ENCODE measurements around the gene NKAPD1.
"Not testable (repeated sequence)": the region's sequence is repeated elsewhere in the genome, so short reads cannot be mapped to it uniquely, and the experiment has no call there.

The NKAPD1 gene

GRCh38 chr11:112073941-112074811 lies at the start of gene NKAPD1, which contains the start of gene PIH1D2:
NKAPD1 (plus strand) TSS chr11:112074299; CDS start chr11:112075575, 1,276 bp downstream.
PIH1D2 (minus strand) TSS chr11:112074017; CDS start chr11:112073174, 843 bp downstream.
- DNase-seq (ENCODE audit: low spot score), result peak; percentile 83

- DNase-seq (ENCODE audit: low spot score), result peak; percentile 89
Measured at GRCh38 chr11:112024773-112025678, 49.1 kb upstream of the NKAPD1 start, which contains the start of gene DLAT. DLAT (plus strand) TSS chr11:112025408; CDS start chr11:112025473, 65 bp downstream.

GRCh38 chr11:112025707-112026106 lies 48.4 kb upstream of the NKAPD1 start:
- peak; percentile 16 for DNase-seq (ENCODE audit: low spot score)

GRCh38 chr11:112026784-112027410 lies 47.2 kb upstream of the NKAPD1 start:
- DNase-seq (ENCODE audit: low spot score), result not testable (repeated sequence)

- DNase-seq (ENCODE audit: low spot score), result no peak
Measured at GRCh38 chr11:112029460-112029859, 44.6 kb upstream of the NKAPD1 start.

GRCh38 chr11:112033902-112034301 lies 40.2 kb upstream of the NKAPD1 start:
- no peak for DNase-seq (ENCODE audit: low spot score)

- DNase-seq (ENCODE audit: low spot score), result no peak
Measured at GRCh38 chr11:112037527-112037926, 36.6 kb upstream of the NKAPD1 start.

GRCh38 chr11:112042161-112042960 lies 31.7 kb upstream of the NKAPD1 start:
- peak; percentile 17 for DNase-seq (ENCODE audit: low spot score)

GRCh38 chr11:112042961-112043304 lies 31.2 kb upstream of the NKAPD1 start:
- DNase-seq (ENCODE audit: low spot score), result no peak

GRCh38 chr11:112044961-112045360 lies 29.1 kb upstream of the NKAPD1 start:
- no peak for DNase-seq (ENCODE audit: low spot score)

- DNase-seq (ENCODE audit: low spot score), result not testable (repeated sequence)
Measured at GRCh38 chr11:112046647-112047046, 27.5 kb upstream of the NKAPD1 start.

- not testable (repeated sequence) for DNase-seq (ENCODE audit: low spot score)
Measured at GRCh38 chr11:112048256-112048655, 25.8 kb upstream of the NKAPD1 start.

GRCh38 chr11:112049777-112050176 lies 24.3 kb upstream of the NKAPD1 start:
- no peak for DNase-seq (ENCODE audit: low spot score)

GRCh38 chr11:112050721-112051120 lies 23.4 kb upstream of the NKAPD1 start:
- no peak for DNase-seq (ENCODE audit: low spot score)

- DNase-seq (ENCODE audit: low spot score), result no peak
Measured at GRCh38 chr11:112051768-112052167, 22.3 kb upstream of the NKAPD1 start.

- no peak for DNase-seq (ENCODE audit: low spot score)
Measured at GRCh38 chr11:112057170-112057569, 16.9 kb upstream of the NKAPD1 start.

GRCh38 chr11:112058103-112058502 lies 16.0 kb upstream of the NKAPD1 start:
- no peak for DNase-seq (ENCODE audit: low spot score)

GRCh38 chr11:112062923-112063322 lies 11.2 kb upstream of the NKAPD1 start:
- DNase-seq (ENCODE audit: low spot score), result no peak

- no peak for DNase-seq (ENCODE audit: low spot score)
Measured at GRCh38 chr11:112082729-112083128, 8.6 kb downstream of the NKAPD1 start.

GRCh38 chr11:112085822-112086421 lies 11.8 kb downstream of the NKAPD1 start:
- DNase-seq (ENCODE audit: low spot score), result peak; percentile 34

All from SW480 (cell line).